CD4-positive, alpha-beta T cell (primary cell): ENCODE data around the gene ABCG2. TPM values are rescaled to one million over a fixed set of nuclear protein-coding genes. Genes with fewer than 3 reads are reported as not detected.

ENCODE experiments used
- ATAC-seq: fragments of 200-7000 bp; cut with Tn5 transposase; one replicate; pipeline ENCODE4 v1.10.0; 2022; ENCODE audit warnings: mild to moderate bottlenecking; ENCODE audit not compliant: poor library complexity
- CTCF ChIA-PET: fragments of 350-600 bp; sonication (Branson Sonifier 250); formaldehyde crosslinking; loops from one replicate; lab custom pipeline; 2021; ENCODE audit warnings: antibody characterized with exemption, inconsistent platforms; lab: Charles Lee
- POLR2A ChIA-PET: fragments of 350-600 bp; sonication (Branson Sonifier 250); formaldehyde crosslinking; loops from one replicate; lab custom pipeline; 2021; ENCODE audit warnings: antibody characterized with exemption, inconsistent platforms; lab: Charles Lee
- DNase-seq, 14 experiments: peaks; one replicate each; pipeline ENCODE4 v3.0.0-alpha.2; 2013 to 2020; ENCODE audit warnings: mixed read lengths in 2 of 14
- H3K27ac ChIP-seq, 2 donors: one replicate each; pipeline versions ENCODE4 v1.5.1 to v1.7.0; 2013; ENCODE audit warnings: low read length in 2 of 2, low read depth in 1 of 2, mild to moderate bottlenecking in 1 of 2
- H3K27me3 ChIP-seq, 2 experiments: 1 replicate in 1 of 2; 2 replicates in 1 of 2; pipeline versions ENCODE4 v1.6.1 to v1.7.0; 2013; ENCODE audit warnings: low read length in 2 of 2, control low read depth in 1 of 2, mild to moderate bottlenecking in 1 of 2, moderate library complexity in 1 of 2; ENCODE audit not compliant: insufficient read depth in 2 of 2, control insufficient read depth in 1 of 2
- H3K36me3 ChIP-seq: one replicate; pipeline ENCODE4 v1.6.1; 2013; ENCODE audit warnings: low read length, control low read depth; ENCODE audit not compliant: insufficient read depth
- H3K4me1 ChIP-seq: one replicate; pipeline ENCODE4 v1.6.1; 2013; ENCODE audit warnings: low read length, control low read depth; ENCODE audit not compliant: insufficient read depth
- H3K4me3 ChIP-seq: one replicate; pipeline ENCODE4 v1.5.1; 2013; ENCODE audit warnings: mild to moderate bottlenecking, low read length, moderate library complexity
- H3K9me3 ChIP-seq, 2 experiments: 1 replicate in 1 of 2; 2 replicates in 1 of 2; pipeline versions ENCODE4 v1.6.1 to v1.7.0; 2013; ENCODE audit warnings: low read length in 2 of 2, mild to moderate bottlenecking in 2 of 2, control low read depth in 1 of 2, moderate library complexity in 1 of 2; ENCODE audit not compliant: control insufficient read depth in 1 of 2, insufficient read depth in 1 of 2
- H3K27ac Mint-ChIP-seq: one replicate; pipeline ENCODE4 v1.8.0; 2020; ENCODE audit warnings: mixed read lengths
- H3K27me3 Mint-ChIP-seq: one replicate; pipeline ENCODE4 v1.8.0; 2021; ENCODE audit warnings: mixed read lengths
- H3K36me3 Mint-ChIP-seq: one replicate; pipeline ENCODE4 v1.8.0; 2021; ENCODE audit warnings: low read depth, mixed read lengths
- H3K4me1 Mint-ChIP-seq: one replicate; pipeline ENCODE4 v1.8.0; 2021; ENCODE audit warnings: low read depth, mixed read lengths
- H3K4me3 Mint-ChIP-seq: one replicate; pipeline ENCODE4 v1.8.0; 2020; ENCODE audit warnings: mild to moderate bottlenecking, mixed read lengths
- H3K9me3 Mint-ChIP-seq: one replicate; pipeline ENCODE4 v1.8.0; 2020; ENCODE audit warnings: mixed read lengths
- CTCF ChIP-seq: fragments of 200-600 bp; IDR thresholded peaks from one replicate; pipeline ENCODE4 v1.8.0; 2022; ENCODE audit warnings: antibody characterized with exemption, mild to moderate bottlenecking
- intact Hi-C, 2 experiments: fragments of 100-400 bp; cut with DNase I in 1 of 2; cut with micrococcal nuclease in 1 of 2; formaldehyde crosslinking; loops; one replicate each; pipeline versions ENCODE4 v1.15.1 to v1.9.0; 2023 to 2025; cut with DNase I, micrococcal nuclease
- total RNA-seq, 174 experiments: library from RNA in 2 of 174; stranded (reverse) in 2 of 174; gene quantifications; one replicate each; pipeline ENCODE4 v1.2.3 and lab custom pipeline; 2021 to 2026

The ABCG2 gene
- total RNA-seq, 2 experiments from 2014 or later, result not detected

DNA sequence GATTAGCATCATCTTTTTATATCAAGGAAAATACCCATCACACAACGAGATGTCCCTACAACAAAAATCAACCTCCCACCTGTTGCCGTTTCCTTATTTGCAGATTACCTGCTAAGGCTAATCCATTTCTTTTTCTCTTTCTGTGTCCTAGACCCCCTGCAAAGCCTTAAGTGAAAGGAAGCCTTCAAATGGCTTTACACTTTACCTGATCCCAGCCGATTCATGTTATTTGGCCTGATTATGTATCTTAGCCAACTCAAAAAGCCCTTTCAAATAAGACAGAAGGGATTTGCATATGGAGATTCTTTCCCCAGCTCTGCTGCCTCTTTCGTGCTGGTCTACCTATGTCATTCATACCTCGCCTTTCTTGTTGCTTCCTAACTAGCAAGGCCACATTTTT, 14.4 kb downstream of the ABCG2 start:
- DNase-seq (no peak), ATAC-seq (no peak)
- Histone ChIP-seq H3K27me3 (no peaks in the 10 kb centered on the region), H3K9me3 (no peaks in the 10 kb centered on the region), H3K4me3 (no peak overlapping the region), H3K36me3 (no peaks in the 10 kb centered on the region), H3K4me1 (no peaks in the 10 kb centered on the region), H3K27ac (no peak overlapping the region)
- Mint-ChIP-seq H3K36me3 (no peaks in the 10 kb centered on the region), H3K27ac (no peak overlapping the region), H3K4me3 (no peak overlapping the region), H3K27me3 (no peaks in the 10 kb centered on the region), H3K9me3 (no peaks in the 10 kb centered on the region), H3K4me1 (no peaks in the 10 kb centered on the region)
- ChIA-PET CTCF (no interaction called here), POLR2A (no interaction called here)
- no peak for TF ChIP-seq CTCF
- intact Hi-C loops, result no loop called here

GRCh38 chr4:88143504-88143903, 14.9 kb downstream of the ABCG2 start:
- ATAC-seq, result no peak
- no peaks in the 10 kb centered on the region for H3K27me3 Mint-ChIP-seq

DNA sequence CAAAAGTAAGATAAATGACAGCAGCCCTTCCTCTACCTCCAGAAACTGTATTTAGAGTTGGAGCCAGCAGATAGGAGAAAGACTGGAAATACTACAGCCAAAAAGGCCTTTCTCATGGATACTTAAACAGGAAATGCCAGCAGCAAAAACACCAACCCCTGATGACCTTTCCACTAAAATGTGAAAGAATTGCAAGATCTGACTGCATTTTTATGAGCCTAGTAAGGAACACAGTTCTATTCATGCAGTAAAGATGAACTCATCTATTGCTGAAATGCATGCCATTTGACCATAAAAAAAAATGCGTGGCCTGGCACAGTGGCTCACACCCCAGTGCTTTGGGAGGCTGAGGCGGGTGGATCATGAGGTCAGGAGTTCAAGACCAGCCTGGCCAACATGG, 19.9 kb downstream of the ABCG2 start:
- Mint-ChIP-seq H3K36me3 (no peaks in the 10 kb centered on the region), H3K9me3 (no peaks in the 10 kb centered on the region), H3K4me1 (no peaks in the 10 kb centered on the region), H3K4me3 (no peak overlapping the region), H3K27me3 (no peaks in the 10 kb centered on the region), H3K27ac (no peak overlapping the region)
- no peak for TF ChIP-seq CTCF
- intact Hi-C loops, result no loop called here
- H3K9me3 ChIP-seq, result no peaks in the 10 kb centered on the region
- DNase-seq, result no peak
- ChIA-PET POLR2A (no interaction called here), CTCF (no interaction called here)
- no peak overlapping the region for H3K27ac ChIP-seq
- no peaks in the 10 kb centered on the region for H3K36me3 ChIP-seq
- H3K27me3 ChIP-seq, result no peaks in the 10 kb centered on the region
- no peaks in the 10 kb centered on the region for H3K4me1 ChIP-seq
- no peak overlapping the region for H3K4me3 ChIP-seq
- ATAC-seq, result no peak

More at GRCh38 chr4:88143504-88143903, 14.9 kb downstream of the ABCG2 start:
- Histone ChIP-seq H3K27me3 (no peaks in the 10 kb centered on the region), H3K4me3 (no peak overlapping the region), H3K36me3 (no peaks in the 10 kb centered on the region), H3K9me3 (no peaks in the 10 kb centered on the region), H3K27ac (no peak overlapping the region), H3K4me1 (no peaks in the 10 kb centered on the region)
- Mint-ChIP-seq H3K9me3 (no peaks in the 10 kb centered on the region), H3K4me3 (no peak overlapping the region), H3K27ac (no peak overlapping the region), H3K36me3 (no peaks in the 10 kb centered on the region), H3K4me1 (no peaks in the 10 kb centered on the region)
- TF ChIP-seq CTCF, result no peak
- ChIA-PET CTCF (interaction anchor here (0.9 kb wide), 1 partner anchor 111 kb away, joined by 3 read pairs; no protein-coding TSS in a partner anchor), POLR2A (no interaction called here)
- intact Hi-C loops, result no loop called here
- DNase-seq, result no peak
